HepG2 (cell line): ENCODE results near the gene PCYT2. TPM values are rescaled to one million over a fixed set of nuclear protein-coding genes. Genes with fewer than 3 reads are reported as not detected.

Experiments used
- DMAP1 ChIP-seq: IDR thresholded peaks from 2 replicates; pipeline ENCODE4 v1.6.1; 2016
- FOXJ3 ChIP-seq: sonication (generic); formaldehyde crosslinking; IDR thresholded peaks from 2 replicates; pipeline ENCODE4 v1.4.0; 2020; ENCODE audit warnings: missing genetic modification reagents, mild to moderate bottlenecking, borderline replicate concordance
- HNRNPL ChIP-seq: fragments of 200-400 bp; formaldehyde crosslinking; IDR thresholded peaks from 2 replicates; pipeline ENCODE4 v1.6.1; 2017; ENCODE audit warnings: mild to moderate bottlenecking, low read depth, low read length
- KAT2B ChIP-seq: fragments of 150-350 bp; IDR thresholded peaks from 2 replicates; pipeline ENCODE4 v1.6.1; 2014; ENCODE audit warnings: low read depth, low read length, borderline replicate concordance
- MAFG ChIP-seq: sonication (generic); formaldehyde crosslinking; IDR thresholded peaks from 2 replicates; pipeline ENCODE4 v1.5.1; 2020; ENCODE audit warnings: mild to moderate bottlenecking, missing genetic modification reagents
- MAFK ChIP-seq, 2 experiments: IDR thresholded peaks in 1 of 2; conservative IDR thresholded peaks in 1 of 2; 2 replicates each; pipeline ENCODE4 v1.6.1; 2011; ENCODE audit warnings: improper control_type of control experiment in 2 of 2, low read length in 2 of 2
- NFIB ChIP-seq: sonication (generic); formaldehyde crosslinking; IDR thresholded peaks from 2 replicates; pipeline ENCODE4 v1.9.0; 2021; ENCODE audit warnings: missing genetic modification reagents, mild to moderate bottlenecking, borderline replicate concordance
- POLR2A ChIP-seq, 2 experiments: IDR thresholded peaks; 2 replicates each; pipeline ENCODE4 v1.6.1; 2011; ENCODE audit warnings: low read depth in 2 of 2, low read length in 2 of 2, mild to moderate bottlenecking in 1 of 2, moderate library complexity in 1 of 2; ENCODE audit not compliant: insufficient read depth in 1 of 2
- POLR2AphosphoS2 ChIP-seq: IDR thresholded peaks from 2 replicates; pipeline ENCODE4 v1.6.1; 2011; ENCODE audit warnings: low read depth, low read length, improper control_type of control experiment
- RELA ChIP-seq: sonication (generic); formaldehyde crosslinking; IDR thresholded peaks from 2 replicates; pipeline ENCODE4 v1.4.0; 2020; ENCODE audit warnings: missing genetic modification reagents
- SRF ChIP-seq: IDR thresholded peaks from 2 replicates; pipeline ENCODE4 v1.6.1; 2011; ENCODE audit warnings: mild to moderate bottlenecking, low read depth, low read length, moderate library complexity
- TARDBP ChIP-seq: sonication (generic); formaldehyde crosslinking; IDR thresholded peaks from 2 replicates; pipeline ENCODE4 v1.8.0; 2022; ENCODE audit warnings: mild to moderate bottlenecking, missing genetic modification reagents
- TBX2 ChIP-seq: sonication (generic); formaldehyde crosslinking; IDR thresholded peaks from 2 replicates; pipeline ENCODE4 v1.5.0; 2020; ENCODE audit warnings: missing genetic modification reagents, mild to moderate bottlenecking, borderline replicate concordance
- YEATS2 ChIP-seq: sonication (generic); formaldehyde crosslinking; IDR thresholded peaks from 2 replicates; pipeline ENCODE4 v1.4.0; 2020; ENCODE audit warnings: missing genetic modification reagents, borderline replicate concordance
- ZC3H4 ChIP-seq: sonication (generic); formaldehyde crosslinking; IDR thresholded peaks from 2 replicates; pipeline ENCODE4 v1.4.0; 2020; ENCODE audit warnings: missing genetic modification reagents, borderline replicate concordance
- ZFYVE20 ChIP-seq: sonication (generic); formaldehyde crosslinking; IDR thresholded peaks from 2 replicates; pipeline ENCODE4 v1.8.0; 2023; ENCODE audit warnings: low read depth, mild to moderate bottlenecking, moderate library complexity, missing genetic modification reagents, borderline replicate concordance
- ZNF263 ChIP-seq: sonication (generic); formaldehyde crosslinking; IDR thresholded peaks from 2 replicates; pipeline ENCODE4 v1.4.0; 2020; ENCODE audit warnings: missing genetic modification reagents
- ZNF552 ChIP-seq: sonication (generic); formaldehyde crosslinking; IDR thresholded peaks from 2 replicates; pipeline ENCODE4 v1.9.0; 2022; ENCODE audit warnings: missing genetic modification reagents, mild to moderate bottlenecking, borderline replicate concordance
- ZNF713 ChIP-seq: sonication (generic); formaldehyde crosslinking; IDR thresholded peaks from 2 replicates; pipeline ENCODE4 v1.4.0; 2020; ENCODE audit warnings: mild to moderate bottlenecking, missing genetic modification reagents
- polyA plus RNA-seq, 8 experiments: library from polyadenylated mRNA; depleted of rRNA in 3 of 8; stranded (reverse) in 7 of 8; unstranded in 1 of 8; fragments of >200 nt; fragmentation: Illumina TruSeq in 4 of 8; extraction: Trizol in 4 of 8; gene quantifications; 2 replicates each; pipeline versions ENCODE4 v1.2.1 to v1.2.3, GENCODE V29; 2011 to 2016; ENCODE audit warnings: low read depth in 4 of 8, missing spikeins in 1 of 8, mixed read lengths in 1 of 8; ENCODE audit not compliant: insufficient read depth in 1 of 8
- total RNA-seq, 5 experiments: library from RNA; depleted of rRNA; stranded (reverse); fragments of >200 nt; fragmentation: Illumina TruSeq; extraction: Trizol; gene quantifications; 2 replicates each; pipeline ENCODE4 v1.2.3, GENCODE V29; 2016; ENCODE audit warnings: low read depth in 1 of 5
- TF ChIP-seq, protein P1 (sequence below): sonication (generic); formaldehyde crosslinking; IDR thresholded peaks from 2 replicates; pipeline ENCODE4 v1.9.0; 2022; ENCODE audit warnings: low read depth, missing genetic modification reagents
- TF ChIP-seq, protein P2 (sequence below): fragments of 450-650 bp; IDR thresholded peaks from 2 replicates; pipeline ENCODE4 v1.6.1; 2017; ENCODE audit warnings: mild to moderate bottlenecking
- TF ChIP-seq, protein P3 (sequence below): sonication (generic); formaldehyde crosslinking; IDR thresholded peaks from 2 replicates; pipeline ENCODE4 v1.5.0; 2020; ENCODE audit warnings: missing genetic modification reagents, mild to moderate bottlenecking, borderline replicate concordance

The PCYT2 gene
- total and polyA plus RNA-seq, 2 of the 13 experiments (the other 11 are each of a cell fraction or from before 2014, with no cell fraction given): 147 to 297 TPM

DNA sequence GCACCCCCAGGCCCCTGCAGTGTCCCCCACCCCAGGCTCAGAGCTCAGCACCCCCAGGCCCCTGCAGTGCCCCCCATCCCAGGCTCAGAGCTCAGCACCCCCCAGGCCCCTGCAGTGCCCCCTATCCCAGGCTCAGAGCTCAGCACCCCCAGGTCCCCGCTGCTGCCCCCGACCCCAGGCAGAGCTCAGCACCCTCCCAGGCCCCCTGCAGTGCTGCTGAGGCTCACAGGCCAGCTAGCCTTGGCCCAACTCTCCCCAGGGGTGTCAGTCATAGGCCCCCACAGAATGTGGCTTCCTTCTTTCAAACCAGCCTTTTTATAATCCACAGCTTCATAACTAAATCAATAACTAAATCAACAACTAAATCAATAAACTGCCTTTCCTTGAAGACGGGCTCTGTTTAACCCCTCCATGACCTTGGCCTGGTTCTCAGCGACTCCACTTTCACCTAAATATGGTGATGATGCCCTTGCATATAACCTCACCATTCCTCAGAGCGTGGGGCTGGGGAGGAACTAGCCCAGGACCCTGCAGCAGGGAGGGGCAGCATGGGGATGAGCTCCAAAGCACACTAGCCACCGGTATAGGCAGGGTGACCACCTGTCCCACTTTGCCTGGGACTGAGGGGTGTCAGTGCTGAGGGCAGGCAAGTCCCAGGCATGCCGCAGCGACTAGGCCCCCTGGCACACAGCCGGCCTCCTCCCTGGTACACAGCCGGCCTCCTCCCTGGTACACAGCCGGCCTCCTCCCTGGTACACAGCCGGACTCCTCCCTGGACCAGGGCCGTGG lies 44.8 kb upstream of the PCYT2 start (continued):
- TF ChIP-seq, protein P1, sequence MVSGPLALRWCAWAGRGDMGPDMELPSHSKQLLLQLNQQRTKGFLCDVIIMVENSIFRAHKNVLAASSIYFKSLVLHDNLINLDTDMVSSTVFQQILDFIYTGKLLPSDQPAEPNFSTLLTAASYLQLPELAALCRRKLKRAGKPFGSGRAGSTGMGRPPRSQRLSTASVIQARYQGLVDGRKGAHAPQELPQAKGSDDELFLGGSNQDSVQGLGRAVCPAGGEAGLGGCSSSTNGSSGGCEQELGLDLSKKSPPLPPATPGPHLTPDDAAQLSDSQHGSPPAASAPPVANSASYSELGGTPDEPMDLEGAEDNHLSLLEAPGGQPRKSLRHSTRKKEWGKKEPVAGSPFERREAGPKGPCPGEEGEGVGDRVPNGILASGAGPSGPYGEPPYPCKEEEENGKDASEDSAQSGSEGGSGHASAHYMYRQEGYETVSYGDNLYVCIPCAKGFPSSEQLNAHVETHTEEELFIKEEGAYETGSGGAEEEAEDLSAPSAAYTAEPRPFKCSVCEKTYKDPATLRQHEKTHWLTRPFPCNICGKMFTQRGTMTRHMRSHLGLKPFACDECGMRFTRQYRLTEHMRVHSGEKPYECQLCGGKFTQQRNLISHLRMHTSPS: 0 out of 2 replicates have a peak, but pooled peaks have one; percentile 47
- TF ChIP-seq YEATS2 (CRISPR knock-in tag) (no peak), MAFG (CRISPR knock-in tag) (no peak), DMAP1 (CRISPR knock-in tag) (no peak), KAT2B (peak; percentile 63; the same call in 1 of the 2 replicates), ZFYVE20 (CRISPR knock-in tag) (no peak), TBX2 (CRISPR knock-in tag) (no peak), ZNF713 (no peak), ZC3H4 (peak; percentile 45; the same call in 1 of the 2 replicates), ZNF263 (0 out of 2 replicates have a peak, but pooled peaks have one; percentile 30), FOXJ3 (CRISPR knock-in tag) (no peak), RELA (no peak), HNRNPL (peak; percentile 62; the same call in 1 of the 2 replicates), NFIB (0 out of 2 replicates have a peak, but pooled peaks have one; percentile 73), POLR2A (IDR thresholded peaks at IDR 0.05; ENCODE audit: insufficient read depth in 1 of 2, low read depth in 2 of 2, low read length in 2 of 2) (0 out of 4 replicates have a peak, but pooled peaks of 1 of the 2 experiments have one; percentile 3), POLR2AphosphoS2 (peak; percentile 46; the same call in 1 of the 2 replicates), TARDBP (CRISPR knock-in tag) (no peak), SRF (no peak), MAFK (conservative IDR thresholded peaks at IDR 0.05 in 1 of 2, IDR thresholded peaks at IDR 0.05 in 1 of 2; ENCODE audit: low read length in 2 of 2) (no peak), ZNF552 (no peak)
- TF ChIP-seq, protein P2, sequence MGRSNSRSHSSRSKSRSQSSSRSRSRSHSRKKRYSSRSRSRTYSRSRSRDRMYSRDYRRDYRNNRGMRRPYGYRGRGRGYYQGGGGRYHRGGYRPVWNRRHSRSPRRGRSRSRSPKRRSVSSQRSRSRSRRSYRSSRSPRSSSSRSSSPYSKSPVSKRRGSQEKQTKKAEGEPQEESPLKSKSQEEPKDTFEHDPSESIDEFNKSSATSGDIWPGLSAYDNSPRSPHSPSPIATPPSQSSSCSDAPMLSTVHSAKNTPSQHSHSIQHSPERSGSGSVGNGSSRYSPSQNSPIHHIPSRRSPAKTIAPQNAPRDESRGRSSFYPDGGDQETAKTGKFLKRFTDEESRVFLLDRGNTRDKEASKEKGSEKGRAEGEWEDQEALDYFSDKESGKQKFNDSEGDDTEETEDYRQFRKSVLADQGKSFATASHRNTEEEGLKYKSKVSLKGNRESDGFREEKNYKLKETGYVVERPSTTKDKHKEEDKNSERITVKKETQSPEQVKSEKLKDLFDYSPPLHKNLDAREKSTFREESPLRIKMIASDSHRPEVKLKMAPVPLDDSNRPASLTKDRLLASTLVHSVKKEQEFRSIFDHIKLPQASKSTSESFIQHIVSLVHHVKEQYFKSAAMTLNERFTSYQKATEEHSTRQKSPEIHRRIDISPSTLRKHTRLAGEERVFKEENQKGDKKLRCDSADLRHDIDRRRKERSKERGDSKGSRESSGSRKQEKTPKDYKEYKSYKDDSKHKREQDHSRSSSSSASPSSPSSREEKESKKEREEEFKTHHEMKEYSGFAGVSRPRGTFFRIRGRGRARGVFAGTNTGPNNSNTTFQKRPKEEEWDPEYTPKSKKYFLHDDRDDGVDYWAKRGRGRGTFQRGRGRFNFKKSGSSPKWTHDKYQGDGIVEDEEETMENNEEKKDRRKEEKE: no peak
- TF ChIP-seq, protein P3, sequence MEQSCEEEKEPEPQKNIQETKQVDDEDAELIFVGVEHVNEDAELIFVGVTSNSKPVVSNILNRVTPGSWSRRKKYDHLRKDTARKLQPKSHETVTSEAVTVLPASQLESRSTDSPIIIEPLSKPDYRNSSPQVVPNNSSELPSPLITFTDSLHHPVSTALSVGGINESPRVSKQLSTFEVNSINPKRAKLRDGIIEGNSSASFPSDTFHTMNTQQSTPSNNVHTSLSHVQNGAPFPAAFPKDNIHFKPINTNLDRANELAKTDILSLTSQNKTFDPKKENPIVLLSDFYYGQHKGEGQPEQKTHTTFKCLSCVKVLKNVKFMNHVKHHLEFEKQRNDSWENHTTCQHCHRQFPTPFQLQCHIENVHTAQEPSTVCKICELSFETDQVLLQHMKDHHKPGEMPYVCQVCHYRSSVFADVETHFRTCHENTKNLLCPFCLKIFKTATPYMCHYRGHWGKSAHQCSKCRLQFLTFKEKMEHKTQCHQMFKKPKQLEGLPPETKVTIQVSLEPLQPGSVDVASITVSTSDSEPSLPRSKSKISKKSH (CRISPR knock-in tag): no peak
